NB4 (cell line): ENCODE measurements around the gene LPCAT1.
A peak's percentile ranks its signal among the peaks of the same experiment; 100 is the strongest.

Source experiments
- DNase-seq: peaks from one replicate; pipeline ENCODE4 v3.0.0; 2010; ENCODE audit warnings: low read depth
- H3K4me3 ChIP-seq: one replicate; pipeline ENCODE4 v1.5.1; 2011; ENCODE audit warnings: mild to moderate bottlenecking, low read depth, low read length, moderate library complexity
- CTCF ChIP-seq: IDR thresholded peaks from one replicate; pipeline ENCODE4 v1.5.1; 2012; ENCODE audit warnings: low read depth, low read length
- MAX ChIP-seq: IDR thresholded peaks from 2 replicates; pipeline ENCODE4 v1.6.1; 2011; ENCODE audit warnings: low read depth, low read length
- MYC ChIP-seq: IDR thresholded peaks from 2 replicates; pipeline ENCODE4 v1.6.1; 2011; ENCODE audit warnings: low read depth, low read length
- POLR2A ChIP-seq: IDR thresholded peaks from 2 replicates; pipeline ENCODE4 v1.6.1; 2011; ENCODE audit warnings: mild to moderate bottlenecking; ENCODE audit not compliant: insufficient read length; ENCODE audit errors: extremely low read depth

The LPCAT1 gene

GRCh38 chr5:1536871-1537602, 13.3 kb upstream of the LPCAT1 start:
- DNase-seq, result no peak
- peak overlapping the region; percentile 40 for H3K4me3 ChIP-seq
- TF ChIP-seq MYC (no peak), CTCF (no peak), MAX (no peak)

GRCh38 chr5:1536322-1536845, 12.6 kb upstream of the LPCAT1 start:
- TF ChIP-seq MYC, result no peak
- no peak for TF ChIP-seq MAX
- no peak for TF ChIP-seq POLR2A
- no peak for DNase-seq
- peak overlapping the region; percentile 40 for H3K4me3 ChIP-seq

- no peak overlapping the region for H3K4me3 ChIP-seq
- TF ChIP-seq POLR2A (no peak), MYC (no peak), MAX (no peak), CTCF (no peak)
- DNase-seq, result no peak
Measured at GRCh38 chr5:1535646-1536045, 11.9 kb upstream of the LPCAT1 start.

GRCh38 chr5:1532384-1532783, 8.6 kb upstream of the LPCAT1 start:
- no peak for DNase-seq
- no peak overlapping the region for H3K4me3 ChIP-seq
- TF ChIP-seq POLR2A (no peak), MAX (no peak), CTCF (no peak), MYC (no peak)

- no peak overlapping the region for H3K4me3 ChIP-seq
- TF ChIP-seq MAX (no peak), MYC (no peak), POLR2A (no peak), CTCF (no peak)
Measured at GRCh38 chr5:1529498-1529897, 5.7 kb upstream of the LPCAT1 start.

GRCh38 chr5:1527533-1528205, 3.9 kb upstream of the LPCAT1 start:
- no peak for DNase-seq
- no peak for TF ChIP-seq MYC
- TF ChIP-seq MAX, result no peak
- no peak for TF ChIP-seq CTCF
- TF ChIP-seq POLR2A, result no peak
- no peak overlapping the region for H3K4me3 ChIP-seq

More at GRCh38 chr5:1529498-1529897, 5.7 kb upstream of the LPCAT1 start:
- DNase-seq, result no peak
